HG02852 (cell line): ENCODE results near the gene ERVK3-1.
"Not testable (repeated sequence)": the region's sequence is repeated elsewhere in the genome, so short reads cannot be mapped to it uniquely, and the experiment has no call there.

Source experiments
- ATAC-seq: cut with Tn5 transposase; IDR thresholded peaks from one replicate; pipeline ENCODE4 v1.9.1; 2021; ENCODE audit warnings: mild to moderate bottlenecking, moderate library complexity; ENCODE audit not compliant: unreplicated experiment

Gene ERVK3-1

DNA sequence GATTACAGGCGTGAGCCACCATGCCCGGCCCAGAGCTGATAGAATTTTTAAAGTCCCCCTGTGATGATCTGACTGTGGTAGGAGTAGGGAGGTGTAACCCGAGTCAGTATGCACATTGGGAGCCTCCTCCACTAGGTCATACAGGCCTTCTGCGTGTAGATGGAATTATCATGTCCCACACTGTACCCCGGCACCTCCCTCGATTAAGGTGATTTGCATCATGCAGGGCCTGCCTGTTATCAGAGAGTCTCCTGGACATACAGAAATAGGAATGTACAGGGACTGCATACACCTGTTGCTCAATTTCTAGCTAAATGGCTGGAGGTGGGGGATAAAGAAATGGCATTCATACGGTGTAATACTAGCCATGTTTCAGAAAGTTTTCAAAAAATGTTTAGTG is 922 bp upstream of the ERVK3-1 start:
- ATAC-seq = no peak

DNA sequence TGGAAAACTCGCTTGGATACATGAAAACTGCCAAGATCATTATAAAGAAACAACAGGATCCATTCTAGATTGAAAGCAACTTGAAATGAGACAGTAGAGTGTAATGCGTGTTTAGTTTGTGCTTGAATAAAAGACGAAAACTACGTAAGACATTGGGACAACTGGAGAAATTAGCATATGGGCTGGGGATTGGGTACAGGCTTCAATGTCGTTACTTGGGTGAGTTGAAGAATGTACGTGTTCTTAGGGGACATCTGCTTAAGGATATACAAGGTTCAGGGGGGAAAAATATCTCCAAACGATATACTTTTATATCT is 471 bp upstream of the ERVK3-1 start:
- peak; percentile 4 for ATAC-seq

DNA sequence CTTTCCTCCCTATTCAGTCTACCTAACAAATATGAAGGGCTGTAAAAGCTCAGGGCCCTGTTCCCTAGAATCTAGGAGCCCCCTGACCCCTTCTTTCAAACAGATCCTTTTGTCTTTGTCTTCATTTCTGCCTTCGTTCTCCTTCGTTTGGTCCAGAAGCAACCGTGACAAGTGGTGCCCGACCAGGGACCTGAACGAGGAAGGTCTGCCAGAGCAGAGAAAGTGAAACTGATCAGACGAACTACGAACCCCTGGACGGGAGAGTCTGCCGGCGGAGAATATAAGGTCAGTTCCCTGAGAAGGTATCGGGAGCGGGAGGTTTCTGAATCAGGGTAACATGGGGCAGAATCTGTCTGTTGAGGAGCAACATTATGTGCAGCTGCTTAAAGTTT is 751 bp downstream of the ERVK3-1 start:
- ATAC-seq = no peak

DNA sequence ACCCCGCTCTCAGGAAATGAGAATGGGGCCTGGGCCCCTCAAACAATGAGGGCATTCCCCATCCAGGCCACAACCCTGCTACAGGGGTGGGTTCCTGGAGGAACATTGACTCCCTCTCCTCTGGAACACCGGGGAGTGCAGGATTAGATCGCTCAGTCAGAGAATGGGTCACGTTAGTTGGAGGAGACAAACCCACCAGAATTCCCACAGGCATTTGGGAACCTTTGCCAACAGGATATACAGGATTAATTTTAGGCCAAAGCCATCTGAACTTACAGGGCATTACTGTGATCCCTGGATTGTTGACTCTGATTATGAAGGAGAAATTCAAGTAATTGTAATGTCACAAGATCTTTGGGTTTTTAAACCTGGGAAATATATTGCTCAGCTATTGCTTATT is 2.6 kb downstream of the ERVK3-1 start:
- ATAC-seq = no peak

DNA sequence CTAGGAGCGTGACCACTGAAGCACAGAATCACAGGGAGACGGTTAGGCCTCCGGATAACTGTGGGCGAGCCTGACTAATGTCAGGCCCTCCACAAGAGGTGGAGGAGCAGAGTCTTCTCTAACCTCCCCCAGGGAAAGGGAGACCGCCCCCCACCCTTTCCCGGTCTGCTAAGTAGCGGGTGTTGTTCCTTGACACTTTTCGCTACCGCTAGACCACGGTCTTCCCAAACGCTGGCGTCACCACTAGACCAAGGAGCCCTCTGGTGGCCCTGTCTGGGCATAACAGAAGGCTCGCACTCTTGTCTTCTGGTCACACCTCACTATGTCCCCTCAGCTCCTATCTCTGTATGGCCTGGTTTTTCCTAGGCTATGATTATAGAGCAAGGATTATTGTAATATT is 5.5 kb downstream of the ERVK3-1 start:
- not testable (repeated sequence) for ATAC-seq

DNA sequence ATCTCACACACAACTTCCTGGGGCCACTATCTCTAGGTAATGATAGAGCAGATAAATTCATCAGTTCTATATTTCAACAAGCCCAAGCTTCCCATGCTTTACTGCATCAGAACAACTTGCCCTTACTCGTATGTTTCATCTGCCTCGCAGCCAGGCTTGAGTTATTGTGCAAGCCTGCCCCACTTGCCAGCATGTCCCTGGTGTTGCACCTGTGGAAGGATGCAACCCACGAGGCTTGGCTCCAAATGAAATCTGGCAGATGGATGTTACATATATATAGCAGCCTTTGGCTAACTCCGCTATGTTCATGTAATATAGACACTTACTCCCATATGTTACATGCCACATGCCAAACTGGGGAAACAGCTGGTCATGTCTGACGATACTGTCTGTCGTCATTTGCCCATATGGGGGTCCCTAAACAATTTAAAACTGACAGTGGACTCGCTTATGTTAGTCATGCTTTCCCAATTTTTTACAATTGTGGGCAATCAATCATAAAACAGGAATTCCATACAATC is 6.2 kb downstream of the ERVK3-1 start:
- ATAC-seq = no peak

DNA sequence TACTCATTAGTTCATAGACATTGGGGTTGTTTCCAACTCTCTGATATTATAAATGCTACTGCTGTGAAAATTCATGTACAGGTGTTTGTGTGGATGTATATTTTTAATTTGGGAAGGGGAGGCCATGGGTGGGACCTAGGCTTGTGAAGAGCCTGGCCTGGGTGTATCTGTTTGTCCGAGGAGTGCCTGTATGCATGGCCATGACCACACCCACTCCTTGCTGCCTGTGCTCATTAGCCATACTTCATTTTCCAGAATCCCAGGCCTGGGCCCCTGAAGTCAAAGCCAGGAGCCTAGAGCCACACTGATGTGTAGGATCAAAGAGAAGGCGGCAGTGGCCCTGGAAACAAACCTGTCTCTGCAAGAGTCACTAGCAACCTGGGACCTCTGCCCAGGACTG is 10.4 kb downstream of the ERVK3-1 start:
- ATAC-seq = no peak

DNA sequence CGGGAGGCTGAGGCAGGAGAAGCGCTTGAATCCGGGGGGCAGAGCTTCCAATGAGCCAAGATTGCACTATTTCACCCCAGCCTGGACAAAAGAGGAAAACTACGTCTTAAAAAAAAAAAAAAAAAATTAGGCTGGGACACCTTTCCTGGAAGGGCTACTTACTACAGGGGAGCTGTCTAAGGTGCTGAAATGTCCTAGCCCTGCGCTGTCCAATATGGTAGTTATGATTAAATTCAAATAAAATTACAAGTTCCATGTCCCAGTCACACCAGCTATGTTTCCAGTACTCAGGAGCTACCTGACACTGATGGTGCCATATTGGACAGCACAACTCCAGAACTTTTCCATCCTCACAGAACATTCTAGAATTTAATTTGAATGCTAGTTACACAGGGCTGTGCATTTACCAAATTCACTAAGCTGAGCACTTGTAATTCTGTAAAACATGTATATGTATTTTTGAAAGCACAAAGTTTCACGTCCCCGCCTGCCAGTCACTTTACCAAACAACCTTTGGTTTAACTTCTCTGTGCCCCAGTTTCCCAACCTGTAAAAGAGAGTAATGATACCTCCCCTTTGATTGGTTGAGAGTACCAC is 12.4 kb downstream of the ERVK3-1 start:
- no peak for ATAC-seq

DNA sequence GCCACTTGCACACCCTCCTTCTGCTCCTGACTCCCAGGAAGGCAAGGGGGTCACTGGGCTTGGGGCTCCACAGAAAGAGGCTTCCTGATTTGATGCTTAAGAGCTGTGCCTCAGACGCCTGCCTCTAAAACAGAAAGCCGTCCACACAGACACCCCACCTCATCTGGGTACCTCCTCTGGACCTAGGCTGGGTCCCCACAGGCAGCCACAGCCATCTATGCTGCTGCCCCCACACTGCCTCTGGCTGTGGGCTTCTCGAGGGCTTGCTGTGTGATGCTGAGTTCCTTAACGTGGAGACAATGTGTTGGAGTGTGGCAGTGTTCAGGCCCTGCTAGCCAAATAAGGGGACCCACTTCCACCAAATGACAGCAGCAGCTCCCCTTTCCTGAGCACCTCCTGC is 13.1 kb downstream of the ERVK3-1 start:
- ATAC-seq = no peak

DNA sequence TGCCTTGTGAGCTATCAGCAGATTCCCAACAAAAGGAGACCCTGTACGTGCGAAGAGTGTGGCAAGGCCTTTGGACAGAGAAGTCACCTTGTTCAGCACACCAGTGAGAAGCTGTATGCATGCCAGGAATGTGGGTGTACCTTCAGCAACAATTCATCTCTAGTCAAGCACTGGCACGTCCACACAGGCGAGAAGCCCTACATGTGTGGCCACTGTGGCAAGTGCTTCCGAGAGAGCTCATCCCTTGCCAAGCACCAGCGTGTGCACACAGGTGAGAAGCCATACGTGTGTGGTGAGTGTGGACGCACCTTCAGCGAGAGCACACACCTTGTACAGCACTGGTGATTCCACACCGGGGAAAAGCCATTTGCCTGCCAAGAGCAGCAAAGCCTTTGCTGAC is 14.1 kb downstream of the ERVK3-1 start:
- ATAC-seq = no peak

DNA sequence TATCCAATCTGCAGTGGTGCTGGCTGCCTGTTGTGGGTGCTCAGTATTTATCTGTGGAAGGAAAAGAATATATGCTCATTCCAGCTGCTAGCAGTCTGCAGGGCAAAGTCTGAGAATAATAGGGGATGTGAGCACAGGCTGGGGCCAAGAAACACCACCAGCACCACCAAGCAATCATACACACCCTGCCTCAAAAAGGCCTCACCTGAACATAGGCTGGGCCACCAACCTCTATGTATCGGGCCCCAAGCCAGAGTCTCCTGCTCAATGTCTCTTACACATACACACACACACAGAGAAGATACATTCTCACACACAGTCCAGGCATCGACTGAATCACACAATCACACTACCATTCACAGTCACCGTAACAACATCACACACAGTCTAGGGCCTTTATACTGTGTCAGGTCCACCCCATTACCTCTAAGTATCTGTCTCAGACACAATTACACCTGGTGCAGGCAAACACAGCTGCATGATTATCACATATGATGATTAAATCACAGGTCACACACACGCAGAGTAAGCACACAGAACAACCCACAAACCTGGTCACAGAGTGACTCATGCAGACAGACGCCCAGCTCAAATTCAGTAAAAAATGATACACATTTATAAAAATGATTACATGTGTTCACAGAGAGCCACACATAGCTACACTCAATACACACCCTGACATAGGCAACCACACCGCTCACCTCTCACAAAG is 20.3 kb downstream of the ERVK3-1 start:
- no peak for ATAC-seq

DNA sequence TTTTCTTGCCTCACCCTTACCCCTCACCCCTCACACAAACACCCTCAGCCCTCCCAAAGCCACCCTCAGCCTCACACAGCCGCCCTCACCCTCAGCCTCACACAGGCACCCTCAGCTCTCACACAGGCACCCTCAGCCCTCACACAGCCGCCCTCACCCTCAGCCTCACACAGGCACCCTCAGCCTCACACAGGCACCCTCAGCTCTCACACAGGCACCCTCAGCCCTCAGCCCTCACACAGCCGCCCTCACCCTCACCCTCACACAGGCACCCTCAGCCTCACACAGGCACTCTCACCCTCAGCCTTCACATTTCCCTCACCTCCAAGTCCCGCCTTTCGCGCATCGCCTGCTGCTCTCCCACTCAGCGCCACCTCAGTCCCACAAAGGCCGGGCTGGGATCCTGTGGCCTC is 21.3 kb downstream of the ERVK3-1 start:
- no peak for ATAC-seq

DNA sequence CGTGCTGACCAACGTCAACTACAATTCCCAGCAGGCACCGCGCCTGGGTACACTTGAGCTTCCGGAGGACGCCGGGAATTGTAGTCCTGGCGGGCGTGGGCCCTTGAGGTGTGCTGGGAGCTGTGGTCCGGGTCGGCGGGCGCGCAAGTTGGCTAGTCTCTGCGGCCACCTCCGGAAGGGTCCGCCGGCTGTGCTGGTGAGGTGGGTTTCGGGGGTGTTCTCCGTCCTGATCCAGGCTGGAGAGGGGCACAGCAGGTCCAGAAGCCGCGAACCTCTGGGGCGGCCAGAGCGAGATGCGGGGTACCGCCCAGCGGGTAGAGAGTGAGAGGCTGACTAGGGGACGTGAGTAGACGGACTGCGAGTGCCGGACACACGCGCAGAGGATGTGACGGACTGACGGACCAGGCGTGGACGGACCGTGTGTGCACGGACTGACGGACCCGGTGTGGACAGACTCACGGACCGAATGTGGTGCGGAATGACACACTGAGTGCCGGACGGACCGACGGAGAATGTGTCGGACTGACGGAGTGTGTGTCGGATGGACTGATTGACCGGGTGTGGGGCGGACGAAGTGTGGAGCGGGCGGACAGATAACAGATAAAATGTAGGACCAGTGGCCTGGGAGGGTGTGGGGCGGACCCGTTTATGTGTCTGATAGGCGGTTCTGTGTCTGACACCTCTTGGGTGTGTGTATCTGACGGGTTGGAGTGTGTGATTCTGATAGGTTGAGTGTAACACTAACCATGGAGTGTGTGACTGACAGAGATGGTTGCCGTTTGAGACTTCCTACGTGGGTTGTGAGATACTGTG is 21.9 kb downstream of the ERVK3-1 start, which contains the start of gene ZSCAN22:
Gene ZSCAN22, plus strand, starts transcription at position 81 of the 813 bp plus-strand sequence. CDS start 7,809 bp downstream, outside the sequence.
- ATAC-seq = peak; percentile 79

DNA sequence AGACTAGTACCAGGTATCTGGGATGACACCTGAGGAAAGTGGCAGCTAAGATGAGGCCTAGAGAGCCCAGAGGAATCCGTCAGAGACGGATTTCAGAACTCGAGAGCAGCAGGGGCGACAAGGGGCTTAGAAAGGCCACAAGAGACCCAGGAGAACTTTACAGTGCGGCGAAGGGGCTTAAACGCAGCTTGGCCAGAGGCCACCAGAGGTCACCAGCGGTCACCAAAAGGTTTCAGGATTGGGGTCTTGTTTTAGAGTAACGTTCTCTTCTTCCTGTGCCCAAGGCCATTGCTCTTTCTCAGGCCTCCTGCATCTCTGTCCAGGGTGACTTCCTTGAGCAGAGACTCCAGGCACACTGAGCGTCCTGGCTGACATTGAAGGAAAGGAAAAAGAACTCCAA is 23.8 kb downstream of the ERVK3-1 start:
- no peak for ATAC-seq

DNA sequence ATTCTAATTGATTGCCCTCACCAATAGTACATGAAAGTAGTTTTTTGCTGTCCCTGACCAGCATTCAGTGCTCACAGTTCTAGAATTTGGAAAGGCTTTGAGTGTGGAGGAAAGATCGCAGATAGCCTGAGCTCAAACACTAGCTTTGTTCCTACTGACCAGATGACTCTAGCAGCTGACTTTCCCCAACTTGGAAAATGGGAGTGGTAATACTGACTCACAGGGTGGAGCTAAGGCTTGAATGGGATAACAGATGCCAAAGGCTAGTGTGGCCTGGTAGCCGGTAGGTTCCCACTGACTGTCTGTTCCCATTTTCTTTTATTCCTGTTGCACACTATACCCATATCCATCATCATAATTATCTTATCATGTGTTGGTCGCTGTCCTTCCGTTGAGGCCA is 25.3 kb downstream of the ERVK3-1 start:
- no peak for ATAC-seq

DNA sequence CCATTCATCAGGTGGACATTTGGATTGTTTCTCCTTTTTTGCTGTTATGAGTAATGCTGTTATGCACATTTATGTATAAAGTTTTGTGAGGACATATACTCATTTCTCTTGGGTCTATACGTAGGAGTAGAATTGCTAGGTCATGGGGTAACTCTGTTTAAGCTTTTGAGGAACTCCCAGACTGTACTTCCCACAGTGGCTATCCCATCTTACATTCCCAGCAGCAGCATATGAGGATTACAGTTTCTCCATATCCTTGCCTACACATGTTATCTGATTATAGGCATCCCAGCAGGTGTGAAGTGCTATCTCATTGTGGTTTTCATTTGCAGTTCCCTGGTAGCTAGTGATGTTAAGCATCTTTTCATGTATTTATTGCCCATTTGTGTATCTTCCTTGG is 27.5 kb downstream of the ERVK3-1 start:
- no peak for ATAC-seq

DNA sequence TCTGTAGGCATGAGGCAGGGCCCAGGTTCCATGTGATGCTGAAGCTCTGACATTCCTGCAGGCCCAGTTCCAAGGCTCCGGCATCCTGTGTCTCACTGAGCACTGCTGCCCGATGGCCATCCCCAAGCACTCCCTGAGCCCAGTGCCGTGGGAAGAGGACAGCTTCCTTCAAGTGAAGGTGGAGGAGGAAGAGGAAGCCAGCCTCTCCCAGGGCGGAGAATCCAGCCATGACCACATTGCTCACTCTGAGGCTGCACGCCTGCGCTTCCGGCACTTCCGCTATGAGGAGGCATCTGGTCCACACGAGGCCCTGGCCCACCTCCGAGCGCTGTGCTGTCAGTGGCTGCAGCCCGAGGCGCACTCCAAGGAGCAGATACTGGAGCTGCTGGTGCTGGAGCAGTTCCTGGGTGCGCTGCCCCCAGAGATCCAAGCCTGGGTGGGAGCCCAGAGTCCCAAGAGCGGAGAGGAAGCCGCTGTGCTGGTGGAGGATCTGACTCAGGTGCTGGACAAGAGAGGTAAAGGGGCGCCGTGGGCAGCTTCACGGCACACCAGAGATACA is 29.6 kb downstream of the ERVK3-1 start:
- no peak for ATAC-seq

DNA sequence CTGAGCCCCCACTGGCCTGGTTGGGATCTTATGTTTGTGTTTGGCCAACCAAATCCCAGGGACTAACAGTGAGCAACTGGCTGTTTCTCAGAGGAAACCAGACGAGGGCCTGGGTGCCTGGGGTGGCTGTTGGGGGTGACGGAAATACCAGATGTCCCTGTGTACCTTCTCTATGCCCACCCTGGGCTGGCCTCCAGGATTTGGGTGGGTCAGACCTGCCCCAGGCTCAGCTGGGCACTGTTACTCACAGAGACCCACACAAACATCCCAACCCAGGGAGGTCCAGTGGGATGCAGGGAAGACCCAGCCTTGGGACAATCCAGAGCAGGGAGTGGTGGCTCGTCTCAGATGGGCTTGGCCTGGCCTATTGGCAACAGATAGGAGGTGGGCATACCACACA is 30.5 kb downstream of the ERVK3-1 start:
- no peak for ATAC-seq

DNA sequence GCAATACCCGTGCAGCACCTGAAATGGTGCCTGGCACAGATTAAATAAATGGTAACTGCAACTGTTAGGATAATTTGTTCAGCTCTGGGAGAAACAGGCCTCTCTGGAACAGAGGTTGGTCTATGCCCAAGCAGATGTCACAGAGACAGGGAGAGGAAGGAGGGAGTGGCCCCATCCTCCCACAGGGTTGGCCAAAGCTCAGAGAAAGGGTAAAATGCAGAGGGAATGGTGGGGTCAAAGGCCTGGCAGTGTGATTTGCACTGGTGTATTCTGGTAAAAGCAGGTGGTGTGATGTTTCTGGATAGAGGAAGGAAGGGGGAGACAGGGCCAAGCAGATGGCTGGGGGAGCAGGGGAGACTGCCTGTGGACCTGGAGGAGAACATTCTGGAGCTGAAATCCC is 31.0 kb downstream of the ERVK3-1 start:
- no peak for ATAC-seq

DNA sequence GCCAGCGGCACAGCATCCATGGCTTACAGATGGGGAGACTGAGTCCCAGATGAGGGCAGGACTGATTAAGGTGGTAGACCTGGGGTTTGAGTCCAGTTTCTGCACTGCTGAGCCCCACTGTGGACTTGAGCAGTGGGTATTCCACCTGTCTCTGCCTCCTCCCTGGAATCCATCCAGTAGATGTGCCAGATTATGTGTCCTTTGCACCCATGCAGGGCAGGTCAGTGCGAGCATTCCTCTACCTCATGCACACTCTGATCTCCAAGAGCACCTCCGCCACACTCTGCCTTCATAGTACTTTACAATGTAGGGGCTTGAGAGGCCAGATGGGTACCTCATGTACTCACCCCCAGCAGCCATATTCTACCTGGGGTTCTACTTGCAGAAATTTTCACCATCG is 31.6 kb downstream of the ERVK3-1 start:
- no peak for ATAC-seq

DNA sequence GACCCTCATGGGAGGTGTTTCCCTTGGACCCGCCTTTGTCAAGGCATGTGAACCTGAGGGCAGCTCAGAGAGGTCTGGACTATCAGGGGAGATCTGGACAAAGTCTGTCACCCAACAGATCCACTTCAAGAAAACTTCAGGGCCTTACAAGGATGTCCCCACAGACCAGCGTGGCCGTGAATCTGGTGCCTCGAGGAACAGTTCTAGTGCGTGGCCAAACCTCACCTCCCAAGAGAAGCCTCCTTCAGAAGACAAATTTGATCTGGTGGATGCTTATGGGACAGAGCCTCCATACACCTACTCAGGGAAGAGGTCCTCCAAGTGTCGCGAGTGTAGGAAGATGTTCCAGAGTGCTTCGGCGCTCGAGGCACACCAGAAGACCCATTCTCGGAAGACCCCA is 33.2 kb downstream of the ERVK3-1 start:
- no peak for ATAC-seq
